ENCODE data around the gene AIFM3.

Gene AIFM3

DNA sequence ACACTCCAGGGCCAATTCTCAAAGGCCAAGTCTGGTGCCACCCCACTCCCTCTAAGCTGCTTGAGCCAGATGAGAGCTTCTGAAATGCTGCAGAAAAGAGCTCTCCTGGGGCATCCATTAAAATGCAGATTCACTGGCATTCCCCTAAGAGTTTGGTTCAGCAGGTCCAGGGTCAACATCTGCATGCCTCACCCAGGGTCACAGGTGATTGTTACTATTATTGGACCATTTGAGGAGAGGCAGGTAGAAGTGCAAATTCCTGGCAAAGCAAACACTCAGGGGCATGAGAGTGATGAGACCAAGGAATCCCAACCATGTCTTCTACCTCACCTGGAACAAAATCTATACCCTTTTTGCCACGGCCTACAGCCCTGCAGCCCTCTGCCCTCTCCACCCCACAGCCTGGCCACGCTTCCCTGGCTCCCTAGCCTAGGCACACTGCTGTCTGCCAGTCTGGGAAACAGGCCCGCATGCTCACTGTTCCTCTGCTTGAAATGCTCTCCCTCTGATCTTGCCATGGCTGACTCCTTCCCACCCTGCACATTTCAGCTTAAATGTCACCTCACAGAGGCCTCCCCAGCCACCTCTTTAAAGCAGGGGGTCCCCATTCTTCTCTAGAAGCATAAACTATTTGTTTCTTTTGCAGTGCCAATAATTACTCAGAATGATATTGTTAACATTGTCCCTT lies 43.5 kb downstream of the AIFM3 start:
- ChIA-PET CTCF (interaction anchor here (0.6 kb wide), 1 partner anchor 889 kb away, joined by 3 read pairs; no protein-coding TSS in a partner anchor), POLR2A (ENCODE audit: low non-redundant PET) (no interaction called here)
- DNase-seq (ENCODE audit: low spot score), result no peak
- TF ChIP-seq, protein P1, sequence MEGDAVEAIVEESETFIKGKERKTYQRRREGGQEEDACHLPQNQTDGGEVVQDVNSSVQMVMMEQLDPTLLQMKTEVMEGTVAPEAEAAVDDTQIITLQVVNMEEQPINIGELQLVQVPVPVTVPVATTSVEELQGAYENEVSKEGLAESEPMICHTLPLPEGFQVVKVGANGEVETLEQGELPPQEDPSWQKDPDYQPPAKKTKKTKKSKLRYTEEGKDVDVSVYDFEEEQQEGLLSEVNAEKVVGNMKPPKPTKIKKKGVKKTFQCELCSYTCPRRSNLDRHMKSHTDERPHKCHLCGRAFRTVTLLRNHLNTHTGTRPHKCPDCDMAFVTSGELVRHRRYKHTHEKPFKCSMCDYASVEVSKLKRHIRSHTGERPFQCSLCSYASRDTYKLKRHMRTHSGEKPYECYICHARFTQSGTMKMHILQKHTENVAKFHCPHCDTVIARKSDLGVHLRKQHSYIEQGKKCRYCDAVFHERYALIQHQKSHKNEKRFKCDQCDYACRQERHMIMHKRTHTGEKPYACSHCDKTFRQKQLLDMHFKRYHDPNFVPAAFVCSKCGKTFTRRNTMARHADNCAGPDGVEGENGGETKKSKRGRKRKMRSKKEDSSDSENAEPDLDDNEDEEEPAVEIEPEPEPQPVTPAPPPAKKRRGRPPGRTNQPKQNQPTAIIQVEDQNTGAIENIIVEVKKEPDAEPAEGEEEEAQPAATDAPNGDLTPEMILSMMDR (conservative IDR thresholded peaks at IDR 0.05; ENCODE audit: low read depth), result no peak
- H3K27ac ChIP-seq, result no peak overlapping the region

DNA sequence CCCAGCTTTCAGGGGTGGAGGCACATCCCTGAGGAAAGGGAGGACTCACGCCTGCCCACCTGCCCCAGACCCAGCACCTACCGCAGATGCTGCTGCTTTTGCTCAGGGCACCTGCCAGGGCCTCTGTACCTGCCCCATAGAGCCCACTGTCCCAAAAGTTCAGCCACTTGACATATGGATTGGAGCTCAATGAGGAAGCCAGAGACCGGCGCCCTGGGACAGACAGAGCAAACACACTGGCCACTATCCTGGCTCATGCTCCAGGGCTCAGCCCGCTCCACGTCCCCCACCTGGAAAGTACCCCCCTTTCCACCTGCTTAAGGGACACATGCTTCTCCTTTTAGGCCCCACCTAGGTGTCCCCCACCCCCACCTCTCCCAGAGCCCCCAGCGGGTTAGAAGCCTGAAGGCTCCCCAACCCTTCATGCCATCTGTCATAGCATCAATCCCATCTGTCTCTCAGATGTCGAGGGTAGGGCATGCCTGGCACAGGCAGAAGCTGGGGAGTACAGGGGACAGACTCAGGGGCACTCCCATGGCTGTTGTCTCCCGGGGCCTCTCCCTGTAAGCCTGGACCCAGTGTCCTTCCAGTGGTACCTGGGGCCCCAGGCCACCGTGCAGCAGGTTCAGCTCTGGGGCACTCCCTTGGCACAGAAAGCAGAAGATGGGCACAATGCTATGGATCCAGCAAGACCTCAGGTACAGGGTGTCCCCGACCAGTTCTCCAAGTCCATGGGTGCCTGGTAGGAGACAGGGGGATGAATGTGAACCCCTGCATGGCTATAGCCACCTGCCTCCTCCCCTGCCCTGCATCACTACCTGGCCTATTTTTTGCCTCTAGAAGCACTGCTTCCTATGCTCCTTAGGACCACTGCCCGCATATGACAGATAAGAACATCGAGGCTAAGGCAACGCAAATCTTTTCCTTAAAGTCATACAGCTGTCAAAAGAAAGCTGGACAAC lies 45.7 kb downstream of the AIFM3 start:
- DNase-seq (ENCODE audit: low spot score), result no peak
- TF ChIP-seq, protein P1 (conservative IDR thresholded peaks at IDR 0.05; ENCODE audit: low read depth), result no peak
- POLR2A ChIA-PET (ENCODE audit: low non-redundant PET), result no interaction called here
- CTCF ChIA-PET, result no interaction called here
- peak overlapping the region; percentile 92 for H3K27ac ChIP-seq

DNA sequence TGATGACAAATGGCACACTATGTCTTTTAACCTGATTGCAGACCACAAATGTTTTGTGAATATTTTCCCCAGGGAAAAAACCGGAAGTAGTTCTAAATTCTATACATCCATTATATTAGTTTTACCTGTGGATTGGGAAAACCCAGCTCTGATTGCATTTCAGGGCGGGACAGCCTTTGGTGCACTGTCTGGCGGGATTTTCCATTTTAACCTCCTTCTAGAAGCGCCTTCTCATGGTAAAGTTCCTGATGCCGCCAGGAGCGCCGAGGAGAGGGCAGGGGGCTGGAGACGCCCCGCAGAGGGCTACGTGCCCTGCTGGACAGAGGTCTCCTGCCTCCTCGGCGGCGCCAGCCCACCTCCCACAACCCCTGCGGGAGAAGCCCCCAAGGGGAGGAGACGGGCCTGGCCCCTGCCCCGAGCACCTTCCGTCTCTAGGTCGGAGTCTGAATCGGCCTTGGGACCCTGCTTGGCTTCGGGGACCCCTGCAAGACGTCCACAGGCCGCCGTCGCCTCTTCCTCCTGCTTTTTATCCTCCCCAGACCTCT lies 46.7 kb downstream of the AIFM3 start:
- ChIA-PET POLR2A (ENCODE audit: low non-redundant PET) (no interaction called here), CTCF (interaction anchor here (0.6 kb wide), 1 partner anchor 24 kb away, joined by 4 read pairs; no protein-coding TSS in a partner anchor)
- TF ChIP-seq, protein P1 (conservative IDR thresholded peaks at IDR 0.05; ENCODE audit: low read depth), result no peak
- no peak for DNase-seq (ENCODE audit: low spot score)
- peak overlapping the region; percentile 92 for H3K27ac ChIP-seq

DNA sequence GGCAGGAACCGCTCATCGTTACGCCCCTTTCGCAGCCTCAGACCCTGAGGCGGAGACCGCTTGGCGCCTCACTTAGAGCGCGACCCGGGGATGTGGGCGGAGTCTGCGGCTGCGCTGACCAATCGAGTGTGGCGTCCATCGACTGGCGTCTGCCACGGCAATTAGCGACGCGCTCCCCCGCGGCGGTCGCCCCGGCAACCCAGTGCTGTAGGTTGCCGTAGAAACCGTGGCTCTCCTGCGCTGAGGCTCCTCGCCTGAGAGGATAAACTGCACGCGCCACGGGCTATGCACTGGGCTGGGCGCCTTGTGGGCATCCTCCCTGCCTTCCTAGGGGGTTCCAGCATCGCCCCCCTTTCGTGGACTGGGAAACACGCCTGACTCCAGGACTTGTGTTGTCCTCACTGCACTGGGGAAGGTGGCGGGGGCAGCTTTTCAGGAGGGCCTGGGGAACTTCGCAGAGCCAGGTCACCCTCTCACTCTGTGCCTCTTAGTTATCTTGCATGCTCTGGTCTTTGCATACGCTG lies 47.2 kb downstream of the AIFM3 start:
- CTCF ChIA-PET, result interaction anchor here (0.6 kb wide), 1 partner anchor 23 kb away, joined by 4 read pairs; no protein-coding TSS in a partner anchor
- POLR2A ChIA-PET (ENCODE audit: low non-redundant PET), result interaction anchor here (0.6 kb wide), 1 partner anchor 31 kb away, joined by 9 read pairs; no protein-coding TSS in a partner anchor
- peak overlapping the region; percentile 92 for H3K27ac ChIP-seq
- DNase-seq (ENCODE audit: low spot score), result peak; percentile 85
- TF ChIP-seq, protein P1 (conservative IDR thresholded peaks at IDR 0.05; ENCODE audit: low read depth), result no peak

DNA sequence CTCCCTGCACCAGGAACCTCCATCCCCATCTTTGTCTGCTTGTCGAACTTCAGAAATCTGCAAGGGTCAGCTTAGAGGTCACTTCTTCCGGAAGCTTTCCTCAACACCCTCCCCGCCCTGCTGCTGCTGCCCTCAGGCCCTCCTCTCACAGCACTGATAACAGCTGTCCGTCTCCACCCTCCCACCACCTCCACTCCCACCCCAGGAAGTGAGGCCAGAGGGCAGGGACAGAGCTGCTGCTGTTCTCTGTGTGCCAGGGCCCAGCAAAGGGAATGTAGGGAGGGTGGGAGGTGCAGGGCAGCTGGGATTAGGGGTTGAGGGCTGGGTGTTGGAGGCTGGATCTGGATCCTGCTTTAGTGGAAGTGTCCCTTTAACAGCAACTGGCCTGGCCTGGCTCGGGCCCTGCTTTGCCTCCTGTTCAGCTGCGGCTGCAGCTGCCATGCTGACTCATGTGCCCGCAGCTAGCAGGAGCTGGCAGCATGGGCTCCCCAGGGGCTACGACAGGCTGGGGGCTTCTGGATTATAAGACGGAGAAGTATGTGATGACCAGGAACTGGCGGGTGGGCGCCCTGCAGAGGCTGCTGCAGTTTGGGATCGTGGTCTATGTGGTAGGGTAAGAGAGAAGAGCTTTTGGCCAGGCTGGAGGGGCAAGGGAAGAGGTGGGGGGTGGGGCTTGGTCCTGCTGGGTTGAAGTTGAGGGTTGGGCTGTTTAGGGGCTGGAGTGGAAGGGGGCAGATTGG lies 47.8 kb downstream of the AIFM3 start, which contains the start of gene P2RX6:
P2RX6 (plus strand) TSS at position 440 of the 740 bp plus-strand sequence; CDS start at position 450, 10 bp downstream.
- TF ChIP-seq, protein P1 (conservative IDR thresholded peaks at IDR 0.05; ENCODE audit: low read depth), result no peak
- DNase-seq (ENCODE audit: low spot score), result no peak
- CTCF ChIA-PET, result no interaction called here
- POLR2A ChIA-PET (ENCODE audit: low non-redundant PET), result interaction anchor here (0.6 kb wide), 2 partner anchors 30 to 32 kb away, joined by 3 to 9 read pairs; no protein-coding TSS in a partner anchor
- H3K27ac ChIP-seq, result peak within 1 kb of the TSS; percentile 92
